Gastrocnemius medialis (tissue), 4 donors: ENCODE data around the gene RIPK4. TPM values are rescaled to one million over a fixed set of nuclear protein-coding genes. Genes with fewer than 3 reads are reported as not detected.
"Not testable (repeated sequence)": the region's sequence is repeated elsewhere in the genome, so short reads cannot be mapped to it uniquely, and the experiment has no call there.

ENCODE experiments used
- ATAC-seq, 2 donors: fragments of 150-250 bp; one replicate each; pipeline ENCODE4 v1.9.1; 2016
- DNase-seq, 2 donors: peaks; one replicate each; pipeline ENCODE4 v3.0.0-alpha.2; 2019
- H3K27ac ChIP-seq, 4 donors: fragments of 200-600 bp; sonication (generic); 1 replicate in 1 of 4; 2 replicates in 3 of 4; pipeline ENCODE4 v1.5.1; 2016 to 2018; ENCODE audit warnings: mild to moderate bottlenecking in 2 of 4, moderate library complexity in 1 of 4
- H3K27me3 ChIP-seq, 3 donors: fragments of 200-600 bp; sonication (generic) in 2 of 3; 1 replicate in 1 of 3; 2 replicates in 2 of 3; pipeline versions ENCODE4 v1.5.1 to v1.6.0; 2016 to 2019; ENCODE audit warnings: mild to moderate bottlenecking in 1 of 3, moderate library complexity in 1 of 3
- H3K36me3 ChIP-seq, 2 donors: fragments of 200-600 bp; sonication (generic) in 1 of 2; one replicate each; pipeline ENCODE4 v1.5.1; 2017 to 2018
- H3K4me1 ChIP-seq, 2 donors: fragments of 200-600 bp; sonication (generic) in 1 of 2; one replicate each; pipeline ENCODE4 v1.5.1; 2016 to 2017; ENCODE audit warnings: mild to moderate bottlenecking in 2 of 2
- H3K4me3 ChIP-seq, 4 donors: fragments of 200-600 bp; sonication (generic) in 3 of 4; 1 replicate in 1 of 4; 2 replicates in 3 of 4; pipeline ENCODE4 v1.5.1; 2016 to 2019; ENCODE audit warnings: mild to moderate bottlenecking in 2 of 4
- H3K9me3 ChIP-seq, 3 donors: fragments of 200-600 bp; sonication (generic) in 2 of 3; 1 replicate in 1 of 3; 2 replicates in 2 of 3; pipeline ENCODE4 v1.5.1; 2016 to 2019
- CTCF ChIP-seq, 5 experiments: fragments of 450-650 bp in 3 of 5; fragments of 200-600 bp in 2 of 5; sonication (generic) in 2 of 5; IDR thresholded peaks in 4 of 5; conservative IDR thresholded peaks in 1 of 5; 1 replicate in 4 of 5; 2 replicates in 1 of 5; pipeline ENCODE4 v1.5.1; 2016 to 2019; ENCODE audit warnings: antibody characterized with exemption in 5 of 5, mild to moderate bottlenecking in 3 of 5, moderate library complexity in 3 of 5
- POLR2A ChIP-seq, 2 donors: fragments of 450-650 bp; IDR thresholded peaks; one replicate each; pipeline ENCODE4 v1.6.1; 2017; ENCODE audit warnings: antibody characterized with exemption in 2 of 2, mild to moderate bottlenecking in 2 of 2, moderate library complexity in 2 of 2
- in situ Hi-C, 4 donors: fragments of 200-750 bp; cut with MboI; loops; one replicate each; pipeline versions ENCODE4 v1.15.0 to v1.8.0; 2017; ENCODE audit warnings: low sequenced_read_pairs in 4 of 4
- intact Hi-C: fragments of 100-400 bp; cut with DNase I; formaldehyde crosslinking; loops from one replicate; pipeline ENCODE4 v1.15.1; 2023; ENCODE audit warnings: low total_unique reads
- total RNA-seq, 4 donors: library from RNA; depleted of rRNA; stranded (reverse); fragments of >200 nt; gene quantifications; one replicate each; pipeline versions ENCODE4 v1.1.0 to v1.2.3, GENCODE V29; 2016

Gene RIPK4
- total RNA-seq, 4 donors from 2014 or later = 0.04 to 0.07 TPM; not detected in 2

- DNase-seq (no peak), ATAC-seq (no peak)
- intact Hi-C loops (no loop called here), in situ Hi-C loops (no loop called here)
- Histone ChIP-seq H3K36me3 (no peaks in the 10 kb centered on the region), H3K9me3 (peaks cover 0 to 5% (median 0%) of the 10 kb centered on the region in 3 donors), H3K27ac (no peak overlapping the region), H3K4me3 (no peak overlapping the region), H3K27me3 (peaks cover 0 to 2% (median 0%) of the 10 kb centered on the region in 3 donors), H3K4me1 (no peaks in the 10 kb centered on the region)
- TF ChIP-seq POLR2A (IDR thresholded peaks at IDR 0.05) = no peak
- no peak for TF ChIP-seq CTCF (IDR thresholded peaks at IDR 0.05 in 4 of 5, conservative IDR thresholded peaks at IDR 0.05 in 1 of 5)
Observed at GRCh38 chr21:41792711-41793110, 25.9 kb upstream of the RIPK4 start.

GRCh38 chr21:41786509-41786987 lies 19.7 kb upstream of the RIPK4 start:
- no peak for TF ChIP-seq POLR2A (IDR thresholded peaks at IDR 0.05)
- TF ChIP-seq CTCF (IDR thresholded peaks at IDR 0.05 in 4 of 5, conservative IDR thresholded peaks at IDR 0.05 in 1 of 5) = no peak
- in situ Hi-C loops = no loop called here
- Histone ChIP-seq H3K4me3 (no peak overlapping the region), H3K9me3 (no peaks in the 10 kb centered on the region), H3K4me1 (no peaks in the 10 kb centered on the region), H3K27ac (no peak overlapping the region), H3K27me3 (peaks cover 18 to 33% (median 22%) of the 10 kb centered on the region in 3 donors), H3K36me3 (no peaks in the 10 kb centered on the region)
- DNase-seq (no peak), ATAC-seq (no peak)
- intact Hi-C loops = no loop called here

- ATAC-seq, H3K27ac ChIP-seq, H3K36me3 ChIP-seq, in situ Hi-C loops, intact Hi-C loops, H3K4me3 ChIP-seq, DNase-seq, H3K4me1 ChIP-seq, H3K9me3 ChIP-seq: not testable (repeated sequence)
- peaks cover 22 to 42% (median 25%) of the 10 kb centered on the region in 3 donors for H3K27me3 ChIP-seq
Observed at GRCh38 chr21:41785262-41785661, 18.4 kb upstream of the RIPK4 start.

- H3K4me3 ChIP-seq = no peak overlapping the region
- H3K9me3 ChIP-seq = no peaks in the 10 kb centered on the region
- no peaks in the 10 kb centered on the region for H3K36me3 ChIP-seq
- peaks cover 28 to 48% (median 29%) of the 10 kb centered on the region in 3 donors for H3K27me3 ChIP-seq
- H3K4me1 ChIP-seq = no peaks in the 10 kb centered on the region
- in situ Hi-C loops = no loop called here
- DNase-seq (no peak), ATAC-seq (no peak)
- intact Hi-C loops = no loop called here
- H3K27ac ChIP-seq = no peak overlapping the region
- TF ChIP-seq CTCF (IDR thresholded peaks at IDR 0.05 in 4 of 5, conservative IDR thresholded peaks at IDR 0.05 in 1 of 5) (no peak), POLR2A (IDR thresholded peaks at IDR 0.05) (no peak)
Observed at GRCh38 chr21:41784456-41785102, 17.7 kb upstream of the RIPK4 start.

GRCh38 chr21:41783476-41784180 lies 16.8 kb upstream of the RIPK4 start:
- in situ Hi-C loops = no loop called here
- H3K36me3 ChIP-seq = no peaks in the 10 kb centered on the region
- H3K27me3 ChIP-seq = peaks cover 35 to 52% (median 36%) of the 10 kb centered on the region in 3 donors
- intact Hi-C loops = no loop called here
- no peaks in the 10 kb centered on the region for H3K9me3 ChIP-seq
- TF ChIP-seq CTCF (IDR thresholded peaks at IDR 0.05 in 4 of 5, conservative IDR thresholded peaks at IDR 0.05 in 1 of 5) (no peak), POLR2A (IDR thresholded peaks at IDR 0.05) (no peak)
- no peaks in the 10 kb centered on the region for H3K4me1 ChIP-seq
- DNase-seq (no peak), ATAC-seq (no peak)
- H3K4me3 ChIP-seq = no peak overlapping the region
- no peak overlapping the region for H3K27ac ChIP-seq
